CD4-positive, alpha-beta memory T cell (primary cell): ENCODE measurements around the gene ARHGAP45. TPM values are rescaled to one million over a fixed set of nuclear protein-coding genes. Genes with fewer than 3 reads are reported as not detected.

ENCODE experiments used
- CTCF ChIA-PET: fragments of 350-600 bp; sonication (Branson Sonifier 250); formaldehyde crosslinking; loops from one replicate; lab custom pipeline; 2021; ENCODE audit warnings: inconsistent platforms; ENCODE audit not compliant: partially characterized antibody; lab: Charles Lee
- POLR2A ChIA-PET: fragments of 350-600 bp; sonication (Branson Sonifier 250); formaldehyde crosslinking; loops from one replicate; lab custom pipeline; 2021; ENCODE audit not compliant: partially characterized antibody; lab: Charles Lee
- DNase-seq, 5 donors: peaks; one replicate each; pipeline versions ENCODE4 v3.0.0 to v3.0.0-alpha.2; 2020 to 2022; ENCODE audit warnings: mixed read lengths in 1 of 5
- H3K27ac ChIP-seq: one replicate; pipeline ENCODE4 v1.7.0; 2013; ENCODE audit warnings: low read depth, low read length
- H3K27me3 ChIP-seq: 2 replicates; pipeline ENCODE4 v1.7.0; 2013; ENCODE audit warnings: mild to moderate bottlenecking, low read length, moderate library complexity; ENCODE audit not compliant: insufficient read depth
- H3K36me3 ChIP-seq: 2 replicates; pipeline ENCODE4 v1.7.0; 2013; ENCODE audit warnings: mild to moderate bottlenecking, low read length, moderate library complexity; ENCODE audit not compliant: insufficient read depth
- H3K4me1 ChIP-seq: 2 replicates; pipeline ENCODE4 v1.7.0; 2013; ENCODE audit warnings: mild to moderate bottlenecking, low read length, moderate library complexity; ENCODE audit not compliant: insufficient read depth
- H3K4me3 ChIP-seq, 2 donors: one replicate each; pipeline ENCODE4 v1.7.0; 2013; ENCODE audit warnings: low read length in 2 of 2, mild to moderate bottlenecking in 1 of 2
- H3K9me3 ChIP-seq, 2 donors: one replicate each; pipeline ENCODE4 v1.7.0; 2013; ENCODE audit warnings: low read length in 2 of 2, control low read depth in 1 of 2; ENCODE audit not compliant: control insufficient read depth in 1 of 2
- H3K27ac Mint-ChIP-seq, 7 donors: one replicate each; pipeline ENCODE4 v1.8.0; 2020 to 2021; ENCODE audit warnings: mixed read lengths in 7 of 7, mild to moderate bottlenecking in 6 of 7, inconsistent platforms in 3 of 7, moderate library complexity in 3 of 7
- H3K27me3 Mint-ChIP-seq, 2 donors: one replicate each; pipeline ENCODE4 v1.8.0; 2020 to 2021; ENCODE audit warnings: mixed read lengths in 2 of 2
- H3K36me3 Mint-ChIP-seq, 2 donors: one replicate each; pipeline ENCODE4 v1.8.0; 2020 to 2021; ENCODE audit warnings: mixed read lengths in 2 of 2, inconsistent platforms in 1 of 2, mild to moderate bottlenecking in 1 of 2
- H3K4me1 Mint-ChIP-seq, 4 donors: one replicate each; pipeline ENCODE4 v1.8.0; 2020 to 2021; ENCODE audit warnings: mixed read lengths in 4 of 4, mild to moderate bottlenecking in 1 of 4
- H3K4me3 Mint-ChIP-seq, 8 donors: one replicate each; pipeline ENCODE4 v1.8.0; 2020 to 2021; ENCODE audit warnings: mixed read lengths in 8 of 8, mild to moderate bottlenecking in 7 of 8, moderate library complexity in 6 of 8, inconsistent platforms in 3 of 8
- H3K9me3 Mint-ChIP-seq, 8 donors: one replicate each; pipeline ENCODE4 v1.8.0; 2020 to 2021; ENCODE audit warnings: mixed read lengths in 8 of 8, mild to moderate bottlenecking in 5 of 8, inconsistent platforms in 3 of 8, moderate library complexity in 1 of 8
- intact Hi-C: fragments of 100-400 bp; cut with micrococcal nuclease; formaldehyde crosslinking; loops from one replicate; pipeline ENCODE4 v1.15.1; 2023
- polyA plus RNA-seq, 2 donors: library from polyadenylated mRNA; unstranded; fragments of 300-500 nt; fragmentation: Illumina TruSeq; gene quantifications; one replicate each; pipeline ENCODE4 v1.2.3, GENCODE V29; 2021
- total RNA-seq, 2 experiments: library from RNA; stranded (reverse); gene quantifications; one replicate each; pipeline ENCODE4 v1.2.3, GENCODE V29; 2021

Gene ARHGAP45
- total and polyA plus RNA-seq, 4 experiments from 2014 or later: 222 to 836 (median 667) TPM

GRCh38 chr19:1073956-1074517 is 7.1 kb downstream of the ARHGAP45 start:
- H3K4me3 ChIP-seq: peak overlapping the region in 1 of 2 donors; percentile 32
- H3K27ac Mint-ChIP-seq: peak overlapping the region in 6 of 7 donors; percentile 64 to 95 (median 88)
- H3K27me3 Mint-ChIP-seq: no peaks in the 10 kb centered on the region
- peaks cover 84% of the 10 kb centered on the region for H3K4me1 ChIP-seq
- H3K9me3 Mint-ChIP-seq: peaks cover 0 to 5% (median 0%) of the 10 kb centered on the region in 8 donors
- intact Hi-C loops: no loop called here
- peaks cover 44% of the 10 kb centered on the region for H3K36me3 ChIP-seq
- peak overlapping the region; percentile 42 for H3K27ac ChIP-seq
- H3K4me3 Mint-ChIP-seq: peak overlapping the region; percentile 48 to 77 (median 70)
- POLR2A ChIA-PET: interaction anchor here (0.9 to 57.1 kb wide), 10 partner anchors 11 to 201 kb away, joined by 3 to 3893 read pairs (median 6); partner anchors contain the start of genes ABCA7, ARHGAP45, CIRBP and CNN2
- peaks cover 29 to 70% (median 46%) of the 10 kb centered on the region in 4 donors for H3K4me1 Mint-ChIP-seq
- peaks cover 38 to 44% of the 10 kb centered on the region in 2 donors for H3K36me3 Mint-ChIP-seq
- no peaks in the 10 kb centered on the region for H3K9me3 ChIP-seq
- CTCF ChIA-PET: interaction anchor here (1.0 to 17.9 kb wide), 5 partner anchors 8 to 119 kb away, joined by 3 to 219 read pairs (median 8); partner anchors contain the start of genes ARHGAP45 and WDR18
- DNase-seq: peak in 1 of 5 donors; percentile 30
- no peaks in the 10 kb centered on the region for H3K27me3 ChIP-seq

GRCh38 chr19:1074544-1075283 is 7.7 kb downstream of the ARHGAP45 start:
- Mint-ChIP-seq H3K36me3 (peaks cover 36 to 42% of the 10 kb centered on the region in 2 donors), H3K27me3 (no peaks in the 10 kb centered on the region), H3K9me3 (peaks cover 0 to 5% (median 0%) of the 10 kb centered on the region in 8 donors), H3K4me1 (peaks cover 27 to 68% (median 43%) of the 10 kb centered on the region in 4 donors), H3K4me3 (peak overlapping the region in 7 of 8 donors; percentile 66 to 93 (median 82)), H3K27ac (peak overlapping the region; percentile 94 to 99 (median 97))
- ChIA-PET POLR2A (interaction anchor here (0.6 to 57.1 kb wide), 14 partner anchors 11 to 200 kb away, joined by 3 to 3893 read pairs (median 6); partner anchors contain the start of genes ABCA7, ARHGAP45, CIRBP and CNN2), CTCF (interaction anchor here (0.7 to 17.9 kb wide), 9 partner anchors 9 to 192 kb away, joined by 3 to 219 read pairs (median 4); partner anchors contain the start of genes ARHGAP45 and WDR18)
- H3K4me1 ChIP-seq: peaks cover 85% of the 10 kb centered on the region
- H3K27me3 ChIP-seq: no peaks in the 10 kb centered on the region
- H3K4me3 ChIP-seq: peak overlapping the region in 1 of 2 donors; percentile 47
- H3K27ac ChIP-seq: peak overlapping the region; percentile 84
- H3K36me3 ChIP-seq: peaks cover 48% of the 10 kb centered on the region
- DNase-seq: peak; percentile 91 to 94 (median 93)
- intact Hi-C loops: no loop called here
- H3K9me3 ChIP-seq: no peaks in the 10 kb centered on the region

GRCh38 chr19:1076046-1076386 is 9.0 kb downstream of the ARHGAP45 start:
- ChIA-PET POLR2A (interaction anchor here (0.7 to 57.1 kb wide), 9 partner anchors 10 to 193 kb away, joined by 3 to 3893 read pairs (median 10); partner anchors contain the start of genes ABCA7, ARHGAP45, CIRBP and CNN2), CTCF (interaction anchor here (0.7 to 17.9 kb wide), 9 partner anchors 10 to 191 kb away, joined by 3 to 219 read pairs (median 4); partner anchors contain the start of gene ARHGAP45)
- DNase-seq: no peak
- peaks cover 40 to 51% of the 10 kb centered on the region in 2 donors for H3K36me3 Mint-ChIP-seq
- no peaks in the 10 kb centered on the region for H3K27me3 Mint-ChIP-seq
- H3K4me3 Mint-ChIP-seq: peak overlapping the region; percentile 66 to 93 (median 82)
- H3K4me3 ChIP-seq: peak overlapping the region; percentile 19 to 34
- peaks cover 85% of the 10 kb centered on the region for H3K4me1 ChIP-seq
- H3K36me3 ChIP-seq: peaks cover 56% of the 10 kb centered on the region
- peaks cover 0 to 9% (median 0%) of the 10 kb centered on the region in 8 donors for H3K9me3 Mint-ChIP-seq
- intact Hi-C loops: loop anchor here (2.0 kb wide), 3 partner anchors 19 to 55 kb away; partner anchors contain the start of genes ABCA7, POLR2E, RNU6-2 and TMEM259
- H3K27me3 ChIP-seq: no peaks in the 10 kb centered on the region
- peak overlapping the region; percentile 94 to 99 (median 97) for H3K27ac Mint-ChIP-seq
- peak overlapping the region; percentile 84 for H3K27ac ChIP-seq
- peaks cover 27 to 74% (median 46%) of the 10 kb centered on the region in 4 donors for H3K4me1 Mint-ChIP-seq
- no peaks in the 10 kb centered on the region for H3K9me3 ChIP-seq

GRCh38 chr19:1076951-1077350 is 10.0 kb downstream of the ARHGAP45 start:
- POLR2A ChIA-PET: interaction anchor here (0.6 to 57.1 kb wide), 13 partner anchors 9 to 214 kb away, joined by 3 to 3893 read pairs (median 5); partner anchors contain the start of genes ABCA7, ARHGAP45, ATP5F1D and CIRBP
- peak overlapping the region; percentile 94 to 99 (median 97) for H3K27ac Mint-ChIP-seq
- no peaks in the 10 kb centered on the region for H3K27me3 Mint-ChIP-seq

GRCh38 chr19:1079566-1080111 is 12.7 kb downstream of the ARHGAP45 start:
- Mint-ChIP-seq H3K36me3 (peaks cover 44 to 57% of the 10 kb centered on the region in 2 donors), H3K4me1 (peaks cover 18 to 68% (median 41%) of the 10 kb centered on the region in 4 donors), H3K9me3 (peaks cover 0 to 16% (median 0%) of the 10 kb centered on the region in 8 donors), H3K27me3 (no peaks in the 10 kb centered on the region), H3K4me3 (peak overlapping the region; percentile 70 to 93 (median 88)), H3K27ac (peak overlapping the region; percentile 74 to 98 (median 86))
- peak in 4 of 5 donors; percentile 59 to 72 (median 62) for DNase-seq
- POLR2A ChIA-PET: interaction anchor here (1.0 to 57.1 kb wide), 7 partner anchors 6 to 217 kb away, joined by 3 to 3893 read pairs (median 4); partner anchors contain the start of genes ABCA7, ARHGAP45, CNN2 and GPX4
- H3K9me3 ChIP-seq: no peaks in the 10 kb centered on the region
- CTCF ChIA-PET: interaction anchor here (0.6 to 17.9 kb wide), 6 partner anchors 8 to 131 kb away, joined by 3 to 219 read pairs (median 4); partner anchors contain the start of gene ARHGAP45
- peak overlapping the region in 1 of 2 donors; percentile 17 for H3K4me3 ChIP-seq
- intact Hi-C loops: no loop called here
- no peaks in the 10 kb centered on the region for H3K27me3 ChIP-seq
- H3K27ac ChIP-seq: peak overlapping the region; percentile 28
- peaks cover 61% of the 10 kb centered on the region for H3K36me3 ChIP-seq
- peaks cover 86% of the 10 kb centered on the region for H3K4me1 ChIP-seq

More at GRCh38 chr19:1076951-1077350, 10.0 kb downstream of the ARHGAP45 start:
- H3K4me3 Mint-ChIP-seq: peak overlapping the region; percentile 87 to 93 (median 90)
- Histone ChIP-seq H3K27me3 (no peaks in the 10 kb centered on the region), H3K4me1 (peaks cover 87% of the 10 kb centered on the region), H3K4me3 (peak overlapping the region; percentile 63 to 81), H3K27ac (peak overlapping the region; percentile 84), H3K36me3 (peaks cover 60% of the 10 kb centered on the region), H3K9me3 (no peaks in the 10 kb centered on the region)
- peaks cover 25 to 75% (median 47%) of the 10 kb centered on the region in 4 donors for H3K4me1 Mint-ChIP-seq
- CTCF ChIA-PET: interaction anchor here (1.1 to 17.9 kb wide), 5 partner anchors 10 to 50 kb away, joined by 3 to 219 read pairs (median 11); partner anchors contain the start of gene ARHGAP45
- H3K9me3 Mint-ChIP-seq: peaks cover 0 to 14% (median 0%) of the 10 kb centered on the region in 8 donors
- peaks cover 40 to 55% of the 10 kb centered on the region in 2 donors for H3K36me3 Mint-ChIP-seq
- peak; percentile 93 to 98 (median 96) for DNase-seq
- intact Hi-C loops: loop anchor here (1.0 to 2.0 kb wide), 5 partner anchors 8 to 56 kb away; partner anchors contain the start of genes ABCA7, POLR2E, RNU6-2 and TMEM259
